Stomach smooth muscle (tissue), 2 donors: ENCODE data around the gene RACGAP1.
A peak's percentile ranks its signal among the peaks of the same experiment; 100 is the strongest.

Experiments
- H3K27ac ChIP-seq: one replicate; pipeline ENCODE4 v1.7.0; 2013; ENCODE audit warnings: mild to moderate bottlenecking, low read length, inconsistent platforms
- H3K27me3 ChIP-seq, 2 donors: one replicate each; pipeline ENCODE4 v1.7.0; 2013; ENCODE audit warnings: low read length in 2 of 2; ENCODE audit not compliant: insufficient read depth in 2 of 2, control insufficient read depth in 1 of 2
- H3K36me3 ChIP-seq, 2 donors: one replicate each; pipeline ENCODE4 v1.7.0; 2013; ENCODE audit warnings: low read length in 2 of 2; ENCODE audit not compliant: control insufficient read depth in 2 of 2, insufficient read depth in 2 of 2
- H3K4me1 ChIP-seq: one replicate; pipeline ENCODE4 v1.7.0; 2013; ENCODE audit warnings: low read length; ENCODE audit not compliant: control insufficient read depth, insufficient read depth
- H3K4me3 ChIP-seq, 2 donors: one replicate each; pipeline ENCODE4 v1.7.0; 2013; ENCODE audit warnings: low read length in 2 of 2
- H3K9ac ChIP-seq, 2 donors: one replicate each; pipeline ENCODE4 v1.7.0; 2013; ENCODE audit warnings: low read length in 2 of 2, mild to moderate bottlenecking in 1 of 2
- H3K9me3 ChIP-seq, 2 donors: one replicate each; pipeline ENCODE4 v1.7.0; 2013; ENCODE audit warnings: low read length in 2 of 2; ENCODE audit not compliant: control insufficient read depth in 2 of 2
- donor health status: healthy.
- donor health status: Pancreatic carcinoma.

The RACGAP1 gene

DNA sequence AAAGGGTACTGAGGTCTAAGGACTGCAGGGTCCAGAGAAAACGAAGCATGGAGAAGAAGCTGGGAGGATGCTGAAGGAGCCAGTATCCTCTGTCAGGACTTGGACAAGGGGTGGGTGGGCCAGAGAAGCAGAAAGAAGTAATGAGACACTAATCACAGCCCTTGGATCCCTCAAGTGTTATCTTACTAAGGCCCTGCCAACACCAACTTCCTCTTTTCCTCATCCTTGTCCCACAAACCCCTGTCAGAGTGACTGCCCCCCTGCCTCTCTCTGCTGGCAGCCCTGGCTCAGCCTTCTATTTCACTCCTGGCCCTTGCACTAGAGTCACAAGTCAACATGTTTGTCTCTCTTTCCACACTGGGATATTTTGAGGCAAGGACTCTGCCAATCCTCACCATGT is 28.3 kb upstream of the RACGAP1 start:
- H3K4me1 ChIP-seq, result peaks cover 22% of the 10 kb centered on the region
- no peak overlapping the region for H3K27ac ChIP-seq
- H3K9me3 ChIP-seq, result no peaks in the 10 kb centered on the region
- H3K27me3 ChIP-seq, result peaks cover 0 to 7% of the 10 kb centered on the region in 2 donors
- H3K36me3 ChIP-seq, result no peaks in the 10 kb centered on the region
- no peak overlapping the region for H3K9ac ChIP-seq
- no peak overlapping the region for H3K4me3 ChIP-seq

DNA sequence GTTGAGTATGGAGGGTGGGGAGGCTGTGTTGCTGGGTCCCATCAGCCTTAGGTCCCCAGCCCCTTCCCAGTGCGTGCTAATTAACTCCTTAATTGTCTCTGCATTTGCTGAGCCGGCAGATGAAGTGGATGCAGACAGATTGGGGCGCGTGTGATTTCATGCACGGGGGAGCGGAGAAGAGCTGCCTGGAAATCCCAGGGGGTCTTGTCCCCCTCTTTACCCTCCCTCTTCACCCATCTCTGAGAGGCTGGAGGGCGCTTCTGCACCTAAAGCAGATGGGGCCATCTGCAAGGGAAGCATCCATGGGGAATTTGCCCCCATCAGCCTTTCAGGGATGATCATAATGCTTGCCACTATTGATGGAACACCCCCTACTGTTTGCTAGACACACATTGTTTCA is 27.7 kb upstream of the RACGAP1 start:
- Histone ChIP-seq H3K27me3 (peaks cover 0 to 7% of the 10 kb centered on the region in 2 donors), H3K4me3 (no peak overlapping the region), H3K4me1 (peaks cover 19% of the 10 kb centered on the region), H3K9me3 (no peaks in the 10 kb centered on the region), H3K27ac (no peak overlapping the region), H3K36me3 (no peaks in the 10 kb centered on the region), H3K9ac (no peak overlapping the region)

DNA sequence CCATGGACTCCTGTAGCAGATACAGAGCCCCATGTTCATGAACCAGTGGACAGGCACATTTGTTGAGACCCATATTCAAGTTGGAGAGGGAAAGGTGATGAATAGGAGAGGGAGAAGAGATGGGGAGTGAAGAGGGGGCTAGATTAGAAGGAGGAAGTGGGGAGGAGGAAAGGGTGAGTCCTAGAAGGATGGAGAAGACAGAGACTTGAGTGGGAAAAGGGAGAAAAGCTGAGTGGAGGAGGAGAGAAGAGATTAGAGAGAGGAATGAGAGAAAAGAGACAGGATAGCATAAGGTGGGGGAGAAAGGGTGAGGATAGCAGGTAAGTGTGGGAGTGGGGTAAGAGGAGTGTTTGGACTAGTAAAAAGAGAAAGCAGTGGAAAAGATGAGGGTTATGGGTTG is 27.2 kb upstream of the RACGAP1 start:
- Histone ChIP-seq H3K9me3 (no peaks in the 10 kb centered on the region), H3K4me3 (no peak overlapping the region), H3K9ac (no peak overlapping the region), H3K36me3 (no peaks in the 10 kb centered on the region), H3K27ac (no peak overlapping the region), H3K4me1 (peaks cover 19% of the 10 kb centered on the region), H3K27me3 (peaks cover 0 to 7% of the 10 kb centered on the region in 2 donors)

DNA sequence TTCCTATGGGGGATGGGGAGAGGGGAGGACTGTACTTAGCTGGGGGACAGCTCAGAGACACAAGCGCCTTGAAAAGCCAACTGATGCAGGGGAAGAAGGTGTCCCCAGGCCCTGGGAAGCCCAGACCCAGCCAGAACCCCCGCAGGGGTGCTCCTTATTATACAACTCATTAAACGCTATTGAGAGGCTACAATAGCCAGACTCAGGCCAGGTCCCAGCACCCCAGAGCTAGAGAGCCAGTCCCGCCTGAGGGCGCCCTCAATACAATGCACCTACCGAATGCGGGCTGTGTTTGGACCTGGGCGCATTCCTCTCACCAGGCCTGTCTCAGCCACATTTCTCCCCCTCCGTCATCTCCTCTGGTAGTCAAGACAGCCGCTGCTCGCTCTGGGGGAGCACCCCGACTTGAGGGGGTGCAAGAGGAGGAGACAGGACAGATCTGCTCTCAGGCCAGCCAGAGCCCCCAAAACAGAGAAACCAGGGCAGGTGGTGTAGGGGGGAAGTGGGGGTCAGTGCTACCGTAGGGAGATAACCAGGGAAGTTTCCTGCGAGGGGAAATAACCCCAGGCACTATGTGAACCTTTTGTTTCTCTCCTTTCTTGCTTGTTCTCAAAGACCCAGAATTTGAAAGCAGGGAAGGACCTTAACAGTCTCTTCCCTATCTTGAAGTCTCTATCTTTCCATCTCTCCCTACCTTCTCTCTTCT is 26.0 kb upstream of the RACGAP1 start:
- H3K9ac ChIP-seq, result no peak overlapping the region
- peaks cover 10% of the 10 kb centered on the region for H3K4me1 ChIP-seq
- H3K27me3 ChIP-seq, result peaks cover 0 to 6% of the 10 kb centered on the region in 2 donors
- no peaks in the 10 kb centered on the region for H3K36me3 ChIP-seq
- no peaks in the 10 kb centered on the region for H3K9me3 ChIP-seq
- H3K27ac ChIP-seq, result no peak overlapping the region
- H3K4me3 ChIP-seq, result no peak overlapping the region

DNA sequence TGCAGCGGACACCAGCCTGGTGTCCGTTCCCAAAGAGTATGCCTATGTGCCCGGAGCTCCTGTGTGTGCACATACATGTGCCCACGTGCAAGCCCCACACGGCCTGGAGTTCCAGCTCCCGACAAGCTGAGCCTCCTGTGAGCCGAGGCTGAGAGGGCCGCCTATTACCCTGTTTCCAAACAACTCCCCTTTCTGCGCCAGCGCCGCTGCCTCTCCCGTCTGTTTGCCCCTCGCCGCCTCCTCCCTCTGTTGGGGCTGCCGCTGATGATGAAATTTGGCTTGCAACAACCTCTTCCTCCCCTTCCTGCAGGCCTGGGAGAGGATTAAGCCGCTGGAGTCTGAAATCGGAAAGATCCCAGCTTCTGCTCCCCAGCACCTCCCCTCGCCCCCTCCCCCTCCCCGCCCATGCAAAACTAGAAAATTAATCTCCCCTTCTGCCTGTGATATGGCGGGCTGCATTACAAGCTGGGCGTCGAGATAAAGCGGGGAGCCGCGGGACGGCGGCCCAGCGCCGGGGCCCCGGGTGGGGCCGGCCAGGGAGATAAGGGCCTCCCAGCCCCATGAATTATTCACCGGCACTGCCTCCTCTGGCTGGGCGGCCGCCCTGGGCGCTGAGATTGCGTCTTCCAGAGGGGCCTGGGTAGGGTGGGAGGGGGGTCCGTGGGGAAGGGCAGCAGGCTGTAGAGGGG is 25.3 kb upstream of the RACGAP1 start:
- Histone ChIP-seq H3K9ac (no peak overlapping the region), H3K27ac (no peak overlapping the region), H3K36me3 (no peaks in the 10 kb centered on the region)

DNA sequence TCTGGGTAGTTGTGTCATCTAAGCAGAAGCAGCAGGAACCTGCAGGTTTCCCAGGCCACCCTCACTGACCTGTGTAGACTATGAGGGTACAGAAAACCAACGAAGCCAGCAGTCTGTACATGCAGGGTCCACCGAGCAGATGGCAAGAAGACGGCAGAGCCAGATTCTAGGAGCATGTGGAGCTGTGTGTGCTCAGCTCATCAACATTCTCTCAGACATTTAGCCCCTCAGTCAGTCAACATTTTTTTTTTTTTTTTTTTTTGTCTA is 24.8 kb upstream of the RACGAP1 start:
- Histone ChIP-seq H3K9me3 (no peaks in the 10 kb centered on the region), H3K27me3 (peaks cover 0 to 6% of the 10 kb centered on the region in 2 donors), H3K4me1 (peaks cover 2% of the 10 kb centered on the region), H3K4me3 (no peak overlapping the region), H3K36me3 (no peaks in the 10 kb centered on the region), H3K9ac (no peak overlapping the region), H3K27ac (no peak overlapping the region)

More for the DNA sequence above, 25.3 kb upstream of the RACGAP1 start:
- H3K27me3 ChIP-seq, result peaks cover 0 to 6% of the 10 kb centered on the region in 2 donors
- peak overlapping the region in 1 of 2 donors; percentile 61 for H3K4me3 ChIP-seq
- peaks cover 3% of the 10 kb centered on the region for H3K4me1 ChIP-seq
- no peaks in the 10 kb centered on the region for H3K9me3 ChIP-seq

DNA sequence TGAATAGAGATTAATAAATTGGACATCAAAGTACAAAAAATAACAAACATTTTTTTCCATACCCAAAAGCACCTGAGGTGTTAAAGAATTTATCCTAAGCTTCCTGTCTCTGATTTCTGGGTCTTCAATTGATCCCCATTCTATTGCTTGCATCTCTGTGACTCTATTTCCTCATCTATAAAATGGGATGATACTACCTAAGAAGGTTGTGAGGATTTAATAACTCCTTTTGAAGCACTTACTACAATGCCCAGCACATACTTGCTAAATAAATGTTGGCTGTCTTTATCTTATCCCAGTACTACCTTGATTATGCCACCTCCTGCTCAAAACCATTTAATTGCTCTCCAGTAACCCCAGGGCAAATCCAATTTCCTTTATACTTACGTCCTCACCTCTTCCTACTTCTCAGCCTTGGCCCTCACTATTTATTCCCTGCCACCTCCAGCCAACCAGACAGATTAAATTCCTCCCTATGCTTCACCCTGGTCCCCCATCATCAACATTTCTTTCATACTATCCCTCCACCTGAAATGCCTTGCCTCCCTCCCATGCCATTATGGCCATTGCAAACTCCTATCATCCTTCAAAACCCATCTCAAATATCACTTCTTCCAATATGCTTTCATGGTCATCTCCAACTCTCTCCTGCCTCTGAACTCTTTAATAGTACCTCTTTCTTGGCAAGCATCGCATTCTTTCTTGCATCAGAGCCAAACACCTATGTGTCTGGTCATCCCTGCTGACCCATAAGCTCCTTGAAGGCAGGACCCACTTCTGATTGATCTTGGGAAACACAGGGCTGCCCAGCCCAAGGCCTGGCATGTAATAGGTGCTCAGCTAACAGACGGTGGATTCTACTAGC is 24.2 kb upstream of the RACGAP1 start:
- no peaks in the 10 kb centered on the region for H3K36me3 ChIP-seq
- H3K9ac ChIP-seq, result no peak overlapping the region
- H3K27me3 ChIP-seq, result peaks cover 0 to 6% of the 10 kb centered on the region in 2 donors
- H3K9me3 ChIP-seq, result no peaks in the 10 kb centered on the region
- H3K4me1 ChIP-seq, result peaks cover 2% of the 10 kb centered on the region
- no peak overlapping the region for H3K4me3 ChIP-seq
- H3K27ac ChIP-seq, result no peak overlapping the region

DNA sequence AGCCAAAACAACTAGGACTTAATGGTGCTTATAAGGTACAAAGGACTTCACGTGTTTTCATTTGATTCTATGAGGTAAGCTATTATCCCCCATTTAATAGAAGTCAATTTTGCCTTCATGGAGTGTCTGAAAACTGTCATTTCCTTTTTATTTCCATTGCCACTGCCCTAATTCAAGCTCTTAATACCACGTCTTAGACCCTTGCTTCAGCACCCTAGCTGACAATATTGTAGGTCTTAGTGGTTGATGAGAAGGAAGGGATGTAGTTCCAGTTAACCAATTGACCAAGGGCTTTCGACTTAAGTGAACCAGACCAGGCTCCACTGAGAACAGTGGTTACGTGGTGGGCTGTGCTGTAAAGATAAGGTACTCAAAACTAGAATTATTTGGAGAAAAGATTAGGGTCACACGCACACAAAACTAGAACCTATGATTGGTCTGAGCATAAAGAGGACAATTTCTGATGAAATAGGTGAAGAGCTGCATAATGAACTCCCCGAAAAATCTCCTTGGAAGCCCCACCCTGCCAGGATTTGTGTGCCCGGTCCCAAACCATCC is 22.5 kb upstream of the RACGAP1 start:
- peaks cover 0 to 6% of the 10 kb centered on the region in 2 donors for H3K27me3 ChIP-seq
- no peaks in the 10 kb centered on the region for H3K9me3 ChIP-seq
- no peak overlapping the region for H3K4me3 ChIP-seq
- H3K4me1 ChIP-seq, result peaks cover 2% of the 10 kb centered on the region
- no peak overlapping the region for H3K27ac ChIP-seq
- no peaks in the 10 kb centered on the region for H3K36me3 ChIP-seq
- H3K9ac ChIP-seq, result no peak overlapping the region

DNA sequence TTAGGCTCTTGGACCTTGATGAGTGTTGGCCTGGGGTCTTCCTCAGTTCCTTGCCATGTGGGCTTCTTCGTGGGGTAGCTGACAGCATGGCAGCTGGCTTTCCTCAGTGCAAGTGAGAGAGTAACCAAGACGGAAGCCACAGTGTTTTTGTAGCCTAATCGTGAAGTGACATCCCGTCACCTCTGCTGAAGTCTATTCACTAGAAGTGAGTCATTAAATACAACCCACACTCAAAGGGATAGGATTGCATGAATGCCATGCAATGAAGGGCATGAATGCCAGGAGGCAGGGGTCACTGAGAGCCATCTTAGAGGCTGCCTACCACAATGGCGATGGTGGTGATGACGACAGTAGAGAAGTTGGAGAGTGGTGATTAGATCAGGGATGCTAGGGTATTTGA is 18.6 kb upstream of the RACGAP1 start:
- Histone ChIP-seq H3K9me3 (no peaks in the 10 kb centered on the region), H3K27ac (no peak overlapping the region), H3K36me3 (no peaks in the 10 kb centered on the region), H3K27me3 (no peaks in the 10 kb centered on the region), H3K9ac (no peak overlapping the region), H3K4me3 (no peak overlapping the region), H3K4me1 (no peaks in the 10 kb centered on the region)

DNA sequence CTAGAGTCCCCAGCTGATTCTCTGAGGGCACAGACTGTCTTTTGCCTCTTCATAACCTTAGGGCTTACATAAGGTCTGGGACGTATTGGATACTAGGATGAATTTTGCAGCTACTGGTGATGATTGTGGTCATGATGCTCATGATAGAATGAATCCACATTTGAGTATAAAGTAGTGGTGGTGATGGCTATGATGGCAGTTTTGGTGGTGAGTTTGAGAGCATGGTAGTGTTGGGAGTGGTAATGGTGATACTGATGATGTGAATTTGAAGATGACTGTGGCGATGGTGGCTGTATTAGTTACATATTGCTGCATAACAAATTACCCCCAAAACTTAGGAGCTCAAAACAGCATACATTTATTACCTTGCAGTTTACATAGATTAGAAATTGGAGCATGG is 18.0 kb upstream of the RACGAP1 start:
- H3K4me3 ChIP-seq, result no peak overlapping the region
- no peaks in the 10 kb centered on the region for H3K36me3 ChIP-seq
- H3K9me3 ChIP-seq, result no peaks in the 10 kb centered on the region
- H3K27me3 ChIP-seq, result no peaks in the 10 kb centered on the region
- H3K27ac ChIP-seq, result no peak overlapping the region
- H3K9ac ChIP-seq, result no peak overlapping the region
- no peaks in the 10 kb centered on the region for H3K4me1 ChIP-seq
